Heart left ventricle (tissue), 16 donors: ENCODE measurements around the gene CDC25A. TPM values are rescaled to one million over a fixed set of nuclear protein-coding genes. Genes with fewer than 3 reads are reported as not detected.

Experiments
- ATAC-seq, 4 donors: fragments of 200-7000 bp; cut with Tn5 transposase; one replicate each; pipeline ENCODE4 v1.9.1; 2020 to 2022; ENCODE audit warnings: moderate library complexity in 4 of 4, mild to moderate bottlenecking in 3 of 4, moderate number of reproducible peaks in 1 of 4
- DNase-seq, 5 donors: peaks; one replicate each; pipeline ENCODE4 v3.0.0-alpha.2; 2020
- H3K27ac ChIP-seq, 12 donors: fragments of 200-600 bp; sonication (generic) in 4 of 12; one replicate each; pipeline versions ENCODE4 v1.5.0 to v1.8.0; 2016 to 2022; ENCODE audit warnings: mild to moderate bottlenecking in 2 of 12
- H3K27me3 ChIP-seq, 9 donors: fragments of 200-600 bp; sonication (generic) in 2 of 9; one replicate each; pipeline versions ENCODE4 v1.5.1 to v1.8.0; 2016 to 2022; ENCODE audit warnings: mild to moderate bottlenecking in 3 of 9
- H3K36me3 ChIP-seq, 9 donors: fragments of 200-600 bp; sonication (generic) in 2 of 9; one replicate each; pipeline versions ENCODE4 v1.5.0 to v1.8.0; 2018 to 2022; ENCODE audit warnings: mild to moderate bottlenecking in 2 of 9
- H3K4me1 ChIP-seq, 12 donors: fragments of 200-600 bp; sonication (generic) in 4 of 12; one replicate each; pipeline versions ENCODE4 v1.5.0 to v1.8.0; 2016 to 2022; ENCODE audit warnings: mild to moderate bottlenecking in 3 of 12
- H3K4me3 ChIP-seq, 12 donors: fragments of 200-600 bp; sonication (generic) in 4 of 12; one replicate each; pipeline versions ENCODE4 v1.5.0 to v1.8.0; 2017 to 2022; ENCODE audit warnings: mild to moderate bottlenecking in 9 of 12, moderate library complexity in 4 of 12
- H3K9me3 ChIP-seq, 12 donors: fragments of 200-600 bp; sonication (generic) in 4 of 12; one replicate each; pipeline versions ENCODE4 v1.5.0 to v1.8.0; 2016 to 2022; ENCODE audit warnings: mild to moderate bottlenecking in 1 of 12
- POLR2A ChIP-seq, 2 donors: fragments of 450-650 bp; IDR thresholded peaks; one replicate each; pipeline ENCODE4 v1.6.1; 2017; ENCODE audit warnings: antibody characterized with exemption in 2 of 2, mild to moderate bottlenecking in 2 of 2, moderate library complexity in 2 of 2
- WGBS, 4 donors: extraction: QIAGEN DNeasy Blood & Tissue Kit in 2 of 4; methylation state at CpG; one replicate each; pipeline versions ENCODE4 v1.1.5 to v1.1.7; 2013 to 2018; 5-methylcytosine and 5-hydroxymethylcytosine counted together
- intact Hi-C, 10 donors: fragments of 100-400 bp; cut with DNase I; formaldehyde crosslinking; loops; one replicate each; pipeline versions ENCODE4 v1.11.1 to v1.14.2; 2022
- polyA plus RNA-seq, 2 donors: library from polyadenylated mRNA; stranded (reverse); fragments of 200-250 nt; gene quantifications; one replicate each; pipeline ENCODE4 v1.2.3, GENCODE V29; 2013
- total RNA-seq, 9 donors: library from RNA; depleted of rRNA in 2 of 9; stranded (reverse); fragments of >200 nt in 2 of 9; fragmentation: NEBNext Ultra II Directional in 3 of 9; extraction: Animal tissue kit (Norgen Biotek cat#: 25700) in 3 of 9; gene quantifications; one replicate each; pipeline versions ENCODE4 v1.1.0 to v1.2.4, GENCODE V29; 2016 to 2023
- TF ChIP-seq, protein P1 (sequence below), 12 donors: fragments of 200-600 bp; sonication (generic) in 4 of 12; IDR thresholded peaks; one replicate each; pipeline versions ENCODE4 v1.5.0 to v1.8.0; 2018 to 2022; ENCODE audit warnings: antibody characterized with exemption in 12 of 12, mild to moderate bottlenecking in 5 of 12
- donor health status: ischemic (EF 13 %, LVEDD 7.1; RV severe dilation, severe dysfunction).
- donor health status: healthy with polysubstance abuse.
- donor health status: DM: no; HTN: yes; CAD: no.
- donor health status: DM: no; HTN: no; CAD: no.
- donor health status: ischemic (EF 25% LVEDD 6.9; RV normal size, moderate dysfunction).
- donor health status: ischemic (EF 25% LVEDD 5.7; RV mildly dilated, moderate dysfunction).
- donor health status: healthy.
- donor health status: DM: yes; HTN: yes; CAD: no.
- donor health status: ischemic (EF 35%, LVEDD 5.7; RV mildly dilated, moderate dysfunction).
- donor health status: nonischemic (EF 11% LVEDD 7.7; RV severe dilation, severe dysfunction).
- donor health status: DM: yes; HTN: yes; CAD: no.
- donor health status: PGD.
- donor health status: ischemic (EF 29% LVEDD 5.4; RV normal size, mild dysfunction).
- donor health status: nonischemic (EF 23%, LVEDD 6.1; RV moderate dilation, normal function).

Gene CDC25A
- total and polyA plus RNA-seq, 11 donors: 0.42 to 3.6 (median 1.00) TPM

DNA sequence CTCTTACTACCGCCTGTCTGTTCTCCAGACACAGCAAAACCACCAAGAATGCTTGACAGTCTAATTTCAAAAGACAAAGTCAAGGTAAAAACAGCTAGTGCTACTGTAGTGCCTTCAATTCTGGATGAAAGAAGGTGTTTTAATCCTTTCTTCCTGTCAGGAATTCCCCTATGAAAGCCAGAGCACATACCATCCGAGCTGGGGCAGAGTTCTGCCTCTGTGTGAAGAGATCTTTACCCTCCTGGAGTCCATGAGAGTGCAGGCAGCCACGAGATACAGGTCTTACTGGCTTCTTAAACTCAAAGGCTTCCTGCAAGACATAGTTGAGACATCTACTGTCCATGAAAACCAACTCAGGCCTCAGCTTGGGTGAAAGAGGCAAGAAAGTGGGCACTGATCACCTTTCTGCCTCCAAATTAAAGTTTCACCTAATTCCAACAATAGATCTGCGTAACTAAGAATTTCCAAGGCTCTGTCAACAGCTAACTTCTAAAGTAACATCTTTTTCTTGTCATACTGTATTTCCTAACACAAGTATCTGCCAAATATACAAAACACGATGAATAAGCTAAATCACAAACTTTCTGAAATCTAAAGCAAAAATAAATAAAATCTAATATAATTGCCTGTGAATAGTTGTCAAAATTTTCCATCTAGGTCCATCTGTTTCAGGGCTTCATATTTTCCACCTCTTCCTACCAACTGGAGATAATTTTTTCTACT, 7.5 kb downstream of the CDC25A start:
- H3K27me3 ChIP-seq: no peaks in the 10 kb centered on the region
- ATAC-seq (no peak), DNase-seq (no peak)
- H3K4me1 ChIP-seq: peaks cover 0 to 6% (median 0%) of the 10 kb centered on the region in 12 donors
- no peak for TF ChIP-seq POLR2A (IDR thresholded peaks at IDR 0.05)
- TF ChIP-seq, protein P1, sequence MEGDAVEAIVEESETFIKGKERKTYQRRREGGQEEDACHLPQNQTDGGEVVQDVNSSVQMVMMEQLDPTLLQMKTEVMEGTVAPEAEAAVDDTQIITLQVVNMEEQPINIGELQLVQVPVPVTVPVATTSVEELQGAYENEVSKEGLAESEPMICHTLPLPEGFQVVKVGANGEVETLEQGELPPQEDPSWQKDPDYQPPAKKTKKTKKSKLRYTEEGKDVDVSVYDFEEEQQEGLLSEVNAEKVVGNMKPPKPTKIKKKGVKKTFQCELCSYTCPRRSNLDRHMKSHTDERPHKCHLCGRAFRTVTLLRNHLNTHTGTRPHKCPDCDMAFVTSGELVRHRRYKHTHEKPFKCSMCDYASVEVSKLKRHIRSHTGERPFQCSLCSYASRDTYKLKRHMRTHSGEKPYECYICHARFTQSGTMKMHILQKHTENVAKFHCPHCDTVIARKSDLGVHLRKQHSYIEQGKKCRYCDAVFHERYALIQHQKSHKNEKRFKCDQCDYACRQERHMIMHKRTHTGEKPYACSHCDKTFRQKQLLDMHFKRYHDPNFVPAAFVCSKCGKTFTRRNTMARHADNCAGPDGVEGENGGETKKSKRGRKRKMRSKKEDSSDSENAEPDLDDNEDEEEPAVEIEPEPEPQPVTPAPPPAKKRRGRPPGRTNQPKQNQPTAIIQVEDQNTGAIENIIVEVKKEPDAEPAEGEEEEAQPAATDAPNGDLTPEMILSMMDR (IDR thresholded peaks at IDR 0.05): no peak
- intact Hi-C loops: no loop called here
- no peak overlapping the region for H3K4me3 ChIP-seq
- H3K36me3 ChIP-seq: peaks cover 0 to 40% (median 0%) of the 10 kb centered on the region in 9 donors
- WGBS, 4 donors: 91 to 95% (median 92%) methylated on average over 5 of the region's 5 CpGs
- H3K27ac ChIP-seq: no peak overlapping the region
- H3K9me3 ChIP-seq: no peaks in the 10 kb centered on the region

DNA sequence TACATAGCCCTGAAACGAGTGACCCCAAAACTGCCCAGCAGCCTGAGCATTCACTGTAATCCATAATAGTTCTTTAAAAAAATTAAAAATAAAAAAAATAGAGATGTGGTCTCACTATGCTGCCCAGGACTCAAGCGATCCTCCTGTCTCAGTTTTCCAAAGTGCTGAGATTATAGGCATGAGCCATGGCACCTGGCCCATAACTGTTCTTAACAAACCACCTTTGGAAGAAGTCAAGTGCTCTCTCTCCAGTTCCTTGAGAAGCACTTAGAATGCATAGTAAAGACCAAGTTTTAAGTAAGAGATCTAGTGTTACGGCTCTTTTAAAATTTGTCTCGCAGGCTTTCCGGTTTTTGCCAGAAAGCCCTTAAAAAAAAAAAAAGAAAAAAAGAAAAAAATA, 8.2 kb downstream of the CDC25A start:
- ATAC-seq (no peak), DNase-seq (no peak)
- intact Hi-C loops: no loop called here
- TF ChIP-seq POLR2A (IDR thresholded peaks at IDR 0.05): no peak
- TF ChIP-seq, protein P1 (IDR thresholded peaks at IDR 0.05): no peak
- H3K27me3 ChIP-seq: no peaks in the 10 kb centered on the region
- peaks cover 0 to 6% (median 0%) of the 10 kb centered on the region in 12 donors for H3K4me1 ChIP-seq
- H3K36me3 ChIP-seq: peaks cover 0 to 41% (median 0%) of the 10 kb centered on the region in 9 donors
- no peak overlapping the region for H3K27ac ChIP-seq
- 94 to 100% (median 97%) methylated on average over 5 of the region's 5 CpGs for WGBS, 4 donors
- H3K9me3 ChIP-seq: no peaks in the 10 kb centered on the region
- H3K4me3 ChIP-seq: no peak overlapping the region

DNA sequence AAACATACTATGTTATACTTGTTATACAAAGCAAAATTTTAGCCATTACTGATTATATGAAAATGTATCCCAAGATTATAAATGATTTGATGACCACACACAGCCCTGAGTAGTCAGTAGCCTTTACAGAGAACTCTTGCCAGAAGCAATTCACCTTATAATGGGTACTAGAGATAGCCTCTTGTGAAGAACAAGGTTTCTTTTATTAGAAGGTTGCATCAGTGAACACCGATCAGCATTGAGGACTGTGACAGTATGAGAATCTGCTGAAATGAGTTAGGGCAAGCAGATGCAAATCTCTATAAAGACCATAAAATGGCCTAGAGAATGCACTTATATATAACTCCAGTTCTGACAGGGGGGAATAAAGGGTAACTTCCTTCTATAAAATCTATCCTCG, 10.1 kb downstream of the CDC25A start:
- H3K27ac ChIP-seq: no peak overlapping the region
- no peak overlapping the region for H3K4me3 ChIP-seq
- intact Hi-C loops: no loop called here
- no peak for DNase-seq
- peak; percentile 66 to 85 (median 80) for ATAC-seq
- no peaks in the 10 kb centered on the region for H3K27me3 ChIP-seq
- TF ChIP-seq, protein P1 (IDR thresholded peaks at IDR 0.05): no peak
- TF ChIP-seq POLR2A (IDR thresholded peaks at IDR 0.05): no peak
- WGBS, 4 donors: 44 to 71% (median 62%) methylated on average over 2 of the region's 2 CpGs
- H3K9me3 ChIP-seq: no peaks in the 10 kb centered on the region
- peaks cover 0 to 6% (median 0%) of the 10 kb centered on the region in 12 donors for H3K4me1 ChIP-seq
- peaks cover 0 to 55% (median 0%) of the 10 kb centered on the region in 9 donors for H3K36me3 ChIP-seq

DNA sequence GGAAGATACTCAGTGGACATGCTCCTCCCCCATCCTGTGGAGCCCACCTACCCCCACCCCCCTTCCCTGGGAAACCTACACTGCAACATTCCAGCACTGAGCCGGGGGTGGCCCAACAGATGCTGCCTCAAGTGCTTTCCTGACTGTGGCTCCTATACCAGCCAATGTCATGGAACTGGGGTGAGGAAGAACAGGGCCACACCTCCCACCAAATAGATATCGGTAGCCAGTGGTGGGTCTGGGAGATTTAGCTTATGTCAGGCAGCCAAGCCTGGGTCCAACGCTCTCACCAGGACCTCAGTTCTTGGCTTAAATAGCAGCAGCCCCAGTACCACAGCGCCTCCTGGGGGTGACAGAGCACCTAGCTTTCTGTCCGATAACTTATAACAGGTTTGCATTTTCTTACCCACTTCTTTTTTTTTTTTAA, 30.3 kb downstream of the CDC25A start:
- ATAC-seq (peak in 3 of 4 donors; percentile 55 to 73 (median 71)), DNase-seq (peak; percentile 48 to 81 (median 68))
- intact Hi-C loops: loop anchor here in 6 of 10 donors (1.0 to 10.0 kb wide), 6 partner anchors 163 to 633 kb away; no protein-coding TSS in a partner anchor
- WGBS, 4 donors: 45 to 53% (median 47%) methylated on average over 5 of the region's 5 CpGs
- TF ChIP-seq POLR2A (IDR thresholded peaks at IDR 0.05): no peak
- TF ChIP-seq, protein P1 (IDR thresholded peaks at IDR 0.05): peak; percentile 62 to 83 (median 75)
- H3K4me1 ChIP-seq: peaks cover 0 to 6% (median 0%) of the 10 kb centered on the region in 12 donors
- no peaks in the 10 kb centered on the region for H3K27me3 ChIP-seq
- H3K27ac ChIP-seq: no peak overlapping the region
- H3K4me3 ChIP-seq: no peak overlapping the region
- H3K9me3 ChIP-seq: no peaks in the 10 kb centered on the region
- H3K36me3 ChIP-seq: no peaks in the 10 kb centered on the region
